Measurements from ENCODE around the gene NFXL1.

DNA sequence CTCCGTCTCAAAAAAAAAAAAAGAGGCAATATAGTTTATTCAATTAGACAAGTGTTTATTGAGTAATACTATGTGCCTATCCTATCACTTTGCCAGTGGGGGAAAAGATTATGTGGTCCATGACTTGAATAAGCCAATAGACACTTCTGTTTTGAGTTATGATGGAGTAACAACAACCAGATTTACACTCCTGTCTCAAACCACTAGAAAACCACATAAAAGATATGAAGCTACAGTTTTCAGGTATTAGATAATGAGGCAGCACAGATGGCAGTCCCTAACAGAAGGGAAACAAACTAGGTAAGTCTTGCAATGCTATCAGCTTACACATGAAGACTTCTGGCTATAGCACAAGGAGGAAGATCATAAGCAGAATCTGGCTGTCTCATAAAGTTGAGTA, 22.5 kb downstream of the NFXL1 start:
- TF ChIP-seq, protein P1, sequence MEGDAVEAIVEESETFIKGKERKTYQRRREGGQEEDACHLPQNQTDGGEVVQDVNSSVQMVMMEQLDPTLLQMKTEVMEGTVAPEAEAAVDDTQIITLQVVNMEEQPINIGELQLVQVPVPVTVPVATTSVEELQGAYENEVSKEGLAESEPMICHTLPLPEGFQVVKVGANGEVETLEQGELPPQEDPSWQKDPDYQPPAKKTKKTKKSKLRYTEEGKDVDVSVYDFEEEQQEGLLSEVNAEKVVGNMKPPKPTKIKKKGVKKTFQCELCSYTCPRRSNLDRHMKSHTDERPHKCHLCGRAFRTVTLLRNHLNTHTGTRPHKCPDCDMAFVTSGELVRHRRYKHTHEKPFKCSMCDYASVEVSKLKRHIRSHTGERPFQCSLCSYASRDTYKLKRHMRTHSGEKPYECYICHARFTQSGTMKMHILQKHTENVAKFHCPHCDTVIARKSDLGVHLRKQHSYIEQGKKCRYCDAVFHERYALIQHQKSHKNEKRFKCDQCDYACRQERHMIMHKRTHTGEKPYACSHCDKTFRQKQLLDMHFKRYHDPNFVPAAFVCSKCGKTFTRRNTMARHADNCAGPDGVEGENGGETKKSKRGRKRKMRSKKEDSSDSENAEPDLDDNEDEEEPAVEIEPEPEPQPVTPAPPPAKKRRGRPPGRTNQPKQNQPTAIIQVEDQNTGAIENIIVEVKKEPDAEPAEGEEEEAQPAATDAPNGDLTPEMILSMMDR (IDR thresholded peaks at IDR 0.05), result no peak
- no peak for TF ChIP-seq POLR2A (IDR thresholded peaks at IDR 0.05)

Measured in prostate gland (tissue), 2 donors.